Upper lobe of left lung (tissue), 6 donors: ENCODE measurements around the gene C17orf107. TPM values are rescaled to one million over a fixed set of nuclear protein-coding genes. Genes with fewer than 3 reads are reported as not detected.
A peak's percentile ranks its signal among the peaks of the same experiment; 100 is the strongest.

Experiments
- ATAC-seq, 2 donors: fragments of 200-7000 bp; cut with Tn5 transposase; one replicate each; pipeline ENCODE4 v1.9.1; 2022; ENCODE audit warnings: mild to moderate bottlenecking in 2 of 2, moderate library complexity in 2 of 2; ENCODE audit not compliant: low FRiP score in 2 of 2
- DNase-seq, 2 donors: peaks; one replicate each; pipeline ENCODE4 v3.0.0-alpha.2; 2019 to 2020
- H3K27ac ChIP-seq, 4 donors: fragments of 200-600 bp; sonication (generic); one replicate each; pipeline ENCODE4 v1.5.1; 2016 to 2019
- H3K27me3 ChIP-seq, 4 donors: fragments of 200-600 bp; sonication (generic); one replicate each; pipeline ENCODE4 v1.5.1; 2017 to 2019
- H3K36me3 ChIP-seq, 4 donors: fragments of 200-600 bp; sonication (generic); one replicate each; pipeline ENCODE4 v1.5.1; 2016 to 2019
- H3K4me1 ChIP-seq, 4 donors: fragments of 200-600 bp; sonication (generic); one replicate each; pipeline ENCODE4 v1.5.1; 2018 to 2019
- H3K4me3 ChIP-seq, 4 donors: fragments of 200-600 bp; sonication (generic); one replicate each; pipeline ENCODE4 v1.5.1; 2017 to 2019; ENCODE audit warnings: mild to moderate bottlenecking in 2 of 4, moderate library complexity in 1 of 4
- H3K9me3 ChIP-seq, 4 donors: fragments of 200-600 bp; sonication (generic); one replicate each; pipeline ENCODE4 v1.5.1; 2018 to 2019
- EP300 ChIP-seq, 4 donors: sonication (generic); formaldehyde crosslinking; IDR thresholded peaks; one replicate each; pipeline ENCODE4 v1.5.1; 2017; ENCODE audit warnings: antibody characterized with exemption in 4 of 4, control low read depth in 2 of 4
- POLR2A ChIP-seq, 4 donors: fragments of 450-650 bp; IDR thresholded peaks; one replicate each; pipeline ENCODE4 v1.5.1; 2016 to 2017; ENCODE audit warnings: antibody characterized with exemption in 4 of 4, mild to moderate bottlenecking in 2 of 4
- POLR2AphosphoS5 ChIP-seq, 2 donors: sonication (generic); formaldehyde crosslinking; IDR thresholded peaks; one replicate each; pipeline ENCODE4 v1.5.1; 2017; ENCODE audit warnings: antibody characterized with exemption in 2 of 2
- WGBS, 2 donors: methylation state at CpG; one replicate each; pipeline ENCODE4 v1.1.5; 2017 to 2018; 5-methylcytosine and 5-hydroxymethylcytosine counted together
- total RNA-seq, 6 donors: library from RNA; depleted of rRNA in 4 of 6; stranded (reverse); fragments of >200 nt in 4 of 6; gene quantifications; one replicate each; pipeline versions ENCODE4 v1.1.0 to v1.2.1, GENCODE V29; 2016 to 2021
- TF ChIP-seq, protein P1 (sequence below), 6 experiments: fragments of 450-650 bp in 4 of 6; fragments of 200-600 bp in 2 of 6; sonication (generic) in 2 of 6; IDR thresholded peaks; one replicate each; pipeline ENCODE4 v1.5.1; 2016 to 2019; ENCODE audit warnings: antibody characterized with exemption in 6 of 6
- donor health status: DM: no; HTN: no; CAD: no; lungs with moderate emphysema.
- donor health status: DM: no; HTN: yes; CAD: no; lungs with severe emphysema.

C17orf107 gene
- total RNA-seq, 6 donors from 2014 or later, result 2.6 to 6.3 (median 3.4) TPM

DNA sequence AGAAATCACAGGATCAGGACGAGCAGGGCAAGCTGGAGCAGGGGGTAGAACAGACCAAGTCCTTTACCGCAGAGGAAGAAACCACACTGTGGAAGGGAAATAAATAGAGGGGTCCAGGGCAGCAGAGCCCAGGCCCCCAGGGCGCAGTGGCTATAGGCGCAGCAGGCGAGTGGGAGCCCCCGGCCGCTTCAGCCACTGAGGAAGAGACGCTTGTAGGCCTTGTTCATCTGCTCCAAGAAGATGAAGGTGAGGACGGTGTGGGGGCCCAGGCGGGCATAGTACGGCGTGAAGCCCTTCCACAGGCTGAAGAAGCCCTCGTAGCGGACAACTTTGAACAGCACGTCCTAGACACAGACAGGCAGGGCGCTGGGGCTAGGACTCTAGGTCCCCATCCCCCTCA, 38.2 kb downstream of the C17orf107 start:
- 95 to 97% methylated on average over 16 of the region's 16 CpGs for WGBS, 2 donors
- Histone ChIP-seq H3K4me1 (peaks cover 34 to 52% (median 39%) of the 10 kb centered on the region in 4 donors), H3K4me3 (no peak overlapping the region), H3K27me3 (no peaks in the 10 kb centered on the region), H3K27ac (no peak overlapping the region), H3K9me3 (no peaks in the 10 kb centered on the region), H3K36me3 (peaks cover 11 to 34% (median 24%) of the 10 kb centered on the region in 4 donors)
- DNase-seq, result no peak
- no peak for TF ChIP-seq EP300 (IDR thresholded peaks at IDR 0.05)
- TF ChIP-seq POLR2AphosphoS5 (IDR thresholded peaks at IDR 0.05), result no peak
- TF ChIP-seq, protein P1, sequence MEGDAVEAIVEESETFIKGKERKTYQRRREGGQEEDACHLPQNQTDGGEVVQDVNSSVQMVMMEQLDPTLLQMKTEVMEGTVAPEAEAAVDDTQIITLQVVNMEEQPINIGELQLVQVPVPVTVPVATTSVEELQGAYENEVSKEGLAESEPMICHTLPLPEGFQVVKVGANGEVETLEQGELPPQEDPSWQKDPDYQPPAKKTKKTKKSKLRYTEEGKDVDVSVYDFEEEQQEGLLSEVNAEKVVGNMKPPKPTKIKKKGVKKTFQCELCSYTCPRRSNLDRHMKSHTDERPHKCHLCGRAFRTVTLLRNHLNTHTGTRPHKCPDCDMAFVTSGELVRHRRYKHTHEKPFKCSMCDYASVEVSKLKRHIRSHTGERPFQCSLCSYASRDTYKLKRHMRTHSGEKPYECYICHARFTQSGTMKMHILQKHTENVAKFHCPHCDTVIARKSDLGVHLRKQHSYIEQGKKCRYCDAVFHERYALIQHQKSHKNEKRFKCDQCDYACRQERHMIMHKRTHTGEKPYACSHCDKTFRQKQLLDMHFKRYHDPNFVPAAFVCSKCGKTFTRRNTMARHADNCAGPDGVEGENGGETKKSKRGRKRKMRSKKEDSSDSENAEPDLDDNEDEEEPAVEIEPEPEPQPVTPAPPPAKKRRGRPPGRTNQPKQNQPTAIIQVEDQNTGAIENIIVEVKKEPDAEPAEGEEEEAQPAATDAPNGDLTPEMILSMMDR (IDR thresholded peaks at IDR 0.05), result no peak
- no peak for TF ChIP-seq POLR2A (IDR thresholded peaks at IDR 0.05)
- ATAC-seq, result no peak

DNA sequence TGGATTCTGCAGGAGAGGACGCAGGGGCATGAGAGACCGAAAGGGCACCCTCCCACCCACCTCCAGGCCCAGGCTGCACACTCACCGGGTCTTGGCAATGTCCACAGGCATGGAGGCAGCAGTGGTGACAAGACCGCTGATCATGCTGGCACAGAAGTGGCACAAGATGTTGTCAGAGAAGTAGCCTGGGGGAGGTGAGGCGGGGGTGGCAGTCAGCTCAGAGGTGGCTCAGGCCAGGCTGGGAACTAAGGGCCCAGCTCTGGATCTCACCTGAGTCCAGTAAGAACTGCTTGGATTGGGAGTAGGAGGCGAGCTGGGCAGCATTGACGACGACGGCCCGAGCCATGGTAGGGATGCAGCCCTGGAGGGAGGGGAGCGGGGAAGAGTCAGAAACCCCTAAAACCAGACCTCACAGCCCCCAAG, 38.7 kb downstream of the C17orf107 start:
- no peaks in the 10 kb centered on the region for H3K27me3 ChIP-seq
- H3K4me1 ChIP-seq, result peaks cover 34 to 57% (median 43%) of the 10 kb centered on the region in 4 donors
- DNase-seq (no peak), ATAC-seq (no peak)
- 95 to 97% methylated on average over 11 of the region's 11 CpGs for WGBS, 2 donors
- TF ChIP-seq EP300 (IDR thresholded peaks at IDR 0.05) (no peak), POLR2A (IDR thresholded peaks at IDR 0.05) (no peak), POLR2AphosphoS5 (IDR thresholded peaks at IDR 0.05) (no peak)
- TF ChIP-seq, protein P1 (IDR thresholded peaks at IDR 0.05), result no peak
- peak overlapping the region in 1 of 4 donors; percentile 99 for H3K27ac ChIP-seq
- H3K4me3 ChIP-seq, result no peak overlapping the region
- no peaks in the 10 kb centered on the region for H3K9me3 ChIP-seq
- H3K36me3 ChIP-seq, result peaks cover 13 to 39% (median 29%) of the 10 kb centered on the region in 4 donors

DNA sequence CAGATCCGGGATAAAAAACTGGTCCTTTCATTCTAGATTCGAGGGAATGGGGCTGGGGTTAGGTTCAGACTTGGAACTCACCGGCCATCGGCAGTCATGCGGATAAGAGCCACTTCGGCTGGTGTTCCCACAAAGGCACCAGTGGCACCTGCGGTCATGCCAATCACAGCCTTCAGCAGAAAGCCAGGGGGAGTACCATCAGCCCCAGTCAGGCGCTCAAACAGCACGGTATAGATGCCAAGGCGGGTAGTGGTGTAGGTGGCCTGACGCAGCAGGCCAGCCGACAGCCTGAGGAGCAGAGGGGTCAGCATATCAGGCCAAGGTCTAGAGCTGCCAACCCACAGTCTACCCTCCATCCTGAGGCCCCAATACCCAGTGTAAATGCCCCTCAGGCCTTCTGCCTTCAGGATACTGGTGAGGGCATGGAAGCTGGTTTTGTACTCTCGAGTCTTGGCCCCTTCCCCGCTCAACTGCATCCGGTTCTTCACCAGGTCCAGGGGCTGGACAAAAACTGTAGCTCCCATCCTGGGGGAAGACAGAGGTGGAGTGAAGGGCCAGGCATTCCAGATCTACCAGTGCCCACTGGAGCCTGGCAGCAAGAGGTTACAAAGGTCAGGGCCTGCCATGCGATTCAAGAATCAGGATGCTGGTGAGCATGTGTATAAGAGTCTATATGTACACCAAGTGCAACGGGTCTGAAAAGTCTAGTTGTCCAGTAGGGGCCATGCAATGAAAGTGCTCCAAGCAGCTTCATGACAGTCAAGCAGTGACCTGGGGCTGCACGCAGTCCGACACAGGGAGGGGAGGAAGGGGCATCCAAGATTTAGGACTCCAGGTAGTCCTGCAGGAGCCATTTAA, 39.6 kb downstream of the C17orf107 start:
- Histone ChIP-seq H3K36me3 (peaks cover 16 to 48% (median 37%) of the 10 kb centered on the region in 4 donors), H3K27me3 (no peaks in the 10 kb centered on the region), H3K4me3 (peak overlapping the region; percentile 48 to 72 (median 67)), H3K9me3 (no peaks in the 10 kb centered on the region), H3K27ac (peak overlapping the region; percentile 84 to 99 (median 94)), H3K4me1 (peaks cover 40 to 61% (median 47%) of the 10 kb centered on the region in 4 donors)
- no peak for TF ChIP-seq EP300 (IDR thresholded peaks at IDR 0.05)
- TF ChIP-seq, protein P1 (IDR thresholded peaks at IDR 0.05), result no peak
- no peak for TF ChIP-seq POLR2A (IDR thresholded peaks at IDR 0.05)
- no peak for TF ChIP-seq POLR2AphosphoS5 (IDR thresholded peaks at IDR 0.05)
- ATAC-seq (no peak), DNase-seq (no peak)
- 61 to 68% methylated on average over 15 to 17 of the region's 19 CpGs for WGBS, 2 donors

DNA sequence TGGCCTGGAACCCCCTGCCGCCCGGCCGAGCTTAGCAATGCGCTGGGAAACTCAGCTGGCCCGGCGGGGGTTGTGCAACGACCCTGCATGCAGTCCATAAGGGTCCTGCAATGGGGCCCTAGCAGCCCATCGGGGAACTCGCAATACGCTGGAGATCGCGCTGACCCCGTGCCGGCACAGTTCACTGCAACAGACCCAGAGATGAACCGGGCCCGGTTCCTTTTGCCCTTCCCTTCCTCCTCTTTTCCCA, 40.1 kb downstream of the C17orf107 start:
- no peak for ATAC-seq
- peak overlapping the region; percentile 48 to 72 (median 67) for H3K4me3 ChIP-seq
- no peaks in the 10 kb centered on the region for H3K27me3 ChIP-seq
- peaks cover 16 to 53% (median 42%) of the 10 kb centered on the region in 4 donors for H3K36me3 ChIP-seq
- peak overlapping the region; percentile 84 to 99 (median 94) for H3K27ac ChIP-seq
- H3K9me3 ChIP-seq, result no peaks in the 10 kb centered on the region
- 3 to 6% methylated on average over 6 to 14 of the region's 16 CpGs for WGBS, 2 donors
- peaks cover 37 to 61% (median 48%) of the 10 kb centered on the region in 4 donors for H3K4me1 ChIP-seq
- TF ChIP-seq POLR2AphosphoS5 (IDR thresholded peaks at IDR 0.05), result no peak
- TF ChIP-seq, protein P1 (IDR thresholded peaks at IDR 0.05), result no peak
- no peak for TF ChIP-seq EP300 (IDR thresholded peaks at IDR 0.05)
- TF ChIP-seq POLR2A (IDR thresholded peaks at IDR 0.05), result no peak
- peak in 1 of 2 donors; percentile 35 for DNase-seq
